Peyer's patch (tissue), 4 donors: ENCODE measurements around the gene PIK3CD. TPM values are rescaled to one million over a fixed set of nuclear protein-coding genes. Genes with fewer than 3 reads are reported as not detected.
"Not testable (repeated sequence)": the region's sequence is repeated elsewhere in the genome, so short reads cannot be mapped to it uniquely, and the experiment has no call there.

Source experiments
- DNase-seq, 3 donors: peaks; one replicate each; pipeline ENCODE4 v3.0.0-alpha.2; 2017 to 2019
- H3K27ac ChIP-seq, 4 donors: fragments of 200-600 bp; sonication (generic); one replicate each; pipeline ENCODE4 v1.5.1; 2016 to 2019
- H3K27me3 ChIP-seq, 2 donors: fragments of 200-600 bp; sonication (generic); one replicate each; pipeline ENCODE4 v1.5.1; 2019
- H3K36me3 ChIP-seq, 3 donors: fragments of 200-600 bp; sonication (generic); one replicate each; pipeline ENCODE4 v1.5.1; 2016 to 2019
- H3K4me1 ChIP-seq, 4 donors: fragments of 200-600 bp; sonication (generic); one replicate each; pipeline ENCODE4 v1.5.1; 2016 to 2019
- H3K4me3 ChIP-seq, 4 donors: fragments of 200-600 bp; sonication (generic); 1 replicate in 3 of 4; 2 replicates in 1 of 4; pipeline ENCODE4 v1.5.1; 2016 to 2019; ENCODE audit warnings: mild to moderate bottlenecking in 1 of 4
- H3K9me3 ChIP-seq, 4 donors: fragments of 200-600 bp; sonication (generic); one replicate each; pipeline ENCODE4 v1.5.1; 2016 to 2019; ENCODE audit warnings: mild to moderate bottlenecking in 1 of 4
- CTCF ChIP-seq, 6 experiments: fragments of 450-650 bp in 4 of 6; fragments of 200-600 bp in 2 of 6; sonication (generic) in 1 of 6; IDR thresholded peaks; one replicate each; pipeline ENCODE4 v1.5.1; 2017 to 2019; ENCODE audit warnings: antibody characterized with exemption in 6 of 6, mild to moderate bottlenecking in 3 of 6, moderate library complexity in 1 of 6
- POLR2A ChIP-seq, 2 donors: fragments of 450-650 bp; IDR thresholded peaks; one replicate each; pipeline ENCODE4 v1.5.1; 2017; ENCODE audit warnings: antibody characterized with exemption in 2 of 2, mild to moderate bottlenecking in 2 of 2, moderate library complexity in 2 of 2
- total RNA-seq, 4 donors: library from RNA; depleted of rRNA; stranded (reverse); fragments of >200 nt; gene quantifications; one replicate each; pipeline ENCODE4 v1.1.0, GENCODE V29; 2016

PIK3CD gene
- total RNA-seq, 4 donors from 2014 or later, result 2.8 to 34.7 (median 7.6) TPM

GRCh38 chr1:9705337-9706093 lies 54.0 kb downstream of the PIK3CD start:
- Histone ChIP-seq H3K4me1 (peaks cover 0 to 9% (median 6%) of the 10 kb centered on the region in 4 donors), H3K4me3 (no peak overlapping the region), H3K9me3 (no peaks in the 10 kb centered on the region), H3K27me3 (no peaks in the 10 kb centered on the region), H3K27ac (peak overlapping the region in 1 of 4 donors; percentile 46), H3K36me3 (peaks cover 0 to 3% (median 0%) of the 10 kb centered on the region in 3 donors)
- no peak for DNase-seq
- no peak for TF ChIP-seq CTCF (IDR thresholded peaks at IDR 0.05)
- no peak for TF ChIP-seq POLR2A (IDR thresholded peaks at IDR 0.05)

GRCh38 chr1:9706178-9706577 lies 54.6 kb downstream of the PIK3CD start:
- Histone ChIP-seq H3K27ac (no peak overlapping the region), H3K4me3 (no peak overlapping the region), H3K36me3 (peaks cover 0 to 7% (median 0%) of the 10 kb centered on the region in 3 donors), H3K4me1 (peaks cover 0 to 9% (median 6%) of the 10 kb centered on the region in 4 donors), H3K27me3 (no peaks in the 10 kb centered on the region), H3K9me3 (no peaks in the 10 kb centered on the region)
- TF ChIP-seq POLR2A (IDR thresholded peaks at IDR 0.05), result no peak
- TF ChIP-seq CTCF (IDR thresholded peaks at IDR 0.05), result no peak
- DNase-seq, result no peak

DNA sequence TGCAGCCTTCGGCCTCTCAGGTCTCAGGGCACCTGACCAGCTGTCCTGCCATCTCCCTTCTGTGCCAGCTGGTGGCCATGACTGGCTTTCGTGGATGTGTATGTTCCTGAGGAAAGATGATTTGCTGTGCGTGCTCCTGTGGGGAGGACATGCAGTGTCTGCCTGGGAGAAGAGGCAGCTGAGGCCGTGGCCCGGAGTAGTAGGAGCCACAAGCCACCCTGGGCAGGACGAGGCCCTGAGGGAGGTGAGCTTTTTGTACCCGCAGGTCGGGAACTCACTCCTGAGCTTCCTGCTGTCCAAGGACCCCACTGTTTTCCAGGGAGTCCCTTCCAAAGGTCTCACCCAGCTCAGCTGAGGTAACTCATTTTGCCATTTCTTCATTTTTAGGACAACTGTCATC lies 58.5 kb downstream of the PIK3CD start:
- Histone ChIP-seq H3K36me3 (peaks cover 0 to 8% (median 0%) of the 10 kb centered on the region in 3 donors), H3K27me3 (no peaks in the 10 kb centered on the region), H3K4me1 (peaks cover 0 to 7% (median 0%) of the 10 kb centered on the region in 4 donors), H3K27ac (no peak overlapping the region), H3K4me3 (no peak overlapping the region), H3K9me3 (no peaks in the 10 kb centered on the region)
- TF ChIP-seq CTCF (IDR thresholded peaks at IDR 0.05), result no peak
- no peak for TF ChIP-seq POLR2A (IDR thresholded peaks at IDR 0.05)
- no peak for DNase-seq

DNA sequence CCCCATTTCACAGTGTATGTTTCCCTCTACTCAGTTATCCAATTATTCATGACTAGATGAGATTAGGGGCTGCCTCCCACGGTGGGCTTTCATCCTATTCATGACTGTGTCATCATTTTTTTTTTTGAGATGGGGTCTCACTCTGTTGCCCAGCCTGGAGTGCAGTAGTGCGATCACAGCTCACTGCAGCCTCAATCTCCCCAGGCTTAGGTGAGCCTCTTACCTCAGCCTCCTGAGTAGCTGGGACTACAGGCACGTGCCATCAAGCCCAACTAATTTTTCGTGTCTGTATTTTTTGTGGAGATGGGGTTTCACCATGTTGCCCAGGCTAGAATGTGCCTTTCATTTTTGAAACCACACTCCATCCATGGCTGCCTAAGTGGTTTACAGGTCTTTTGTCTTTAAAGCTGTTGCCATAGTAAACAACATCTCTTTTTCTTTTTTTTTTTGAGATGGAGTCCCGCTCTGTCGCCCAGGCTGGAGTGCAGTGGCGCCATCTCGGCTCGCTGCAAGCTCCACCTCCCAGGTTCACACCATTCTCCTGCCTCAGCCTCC lies 60.0 kb downstream of the PIK3CD start:
- peaks cover 0 to 8% (median 0%) of the 10 kb centered on the region in 3 donors for H3K36me3 ChIP-seq
- TF ChIP-seq POLR2A (IDR thresholded peaks at IDR 0.05), result no peak
- H3K27me3 ChIP-seq, result no peaks in the 10 kb centered on the region

DNA sequence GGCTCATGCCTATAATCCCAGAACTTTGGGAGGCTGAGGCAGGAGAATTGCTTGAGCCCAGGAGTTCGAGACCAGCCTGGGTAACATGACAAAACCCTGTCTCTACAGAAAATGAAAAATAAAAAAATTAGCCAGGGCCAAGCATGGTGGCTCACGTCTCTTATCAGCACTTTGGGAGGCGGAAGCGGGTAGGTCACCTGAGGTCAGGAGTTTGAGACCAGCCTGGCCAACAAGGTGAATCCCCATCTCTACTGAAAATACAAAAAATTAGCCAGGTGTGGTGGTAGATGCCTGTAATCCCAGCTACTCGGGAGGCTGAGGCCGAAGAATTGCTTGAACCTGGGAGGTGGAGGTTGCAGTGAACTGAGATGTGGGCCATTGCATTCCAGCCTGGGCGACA lies 61.2 kb downstream of the PIK3CD start:
- H3K4me3 ChIP-seq, H3K27me3 ChIP-seq, H3K36me3 ChIP-seq, DNase-seq, H3K9me3 ChIP-seq, H3K27ac ChIP-seq: not testable (repeated sequence)
- peaks cover 0 to 30% (median 6%) of the 10 kb centered on the region in 4 donors for H3K4me1 ChIP-seq

More for the DNA sequence above, 60.0 kb downstream of the PIK3CD start:
- DNase-seq, result no peak
- H3K9me3 ChIP-seq, result no peaks in the 10 kb centered on the region
- H3K4me1 ChIP-seq, result peaks cover 0 to 22% (median 3%) of the 10 kb centered on the region in 4 donors
- no peak overlapping the region for H3K27ac ChIP-seq
- H3K4me3 ChIP-seq, result no peak overlapping the region

DNA sequence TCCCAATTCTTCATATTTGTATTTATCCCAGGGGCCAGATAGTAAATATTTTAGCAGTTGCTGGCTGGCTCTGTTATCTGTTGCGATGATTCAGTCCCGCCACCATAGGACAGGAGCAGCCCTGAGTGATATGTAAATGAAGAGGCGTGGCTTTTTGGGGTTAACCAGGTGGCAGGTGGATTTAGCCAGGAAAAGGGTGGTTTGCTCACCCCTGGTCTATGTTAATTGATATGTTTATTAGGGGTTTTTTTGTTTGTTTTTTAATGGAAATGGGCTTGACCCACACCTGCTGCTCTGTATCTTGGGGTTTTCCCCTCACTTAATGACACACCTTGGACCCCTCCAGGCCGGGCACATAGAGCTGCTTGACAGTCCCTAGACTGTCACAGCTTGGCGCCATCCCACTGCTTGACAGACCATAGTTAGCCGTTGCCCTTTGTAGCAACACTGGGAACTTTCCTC lies 62.8 kb downstream of the PIK3CD start:
- Histone ChIP-seq H3K4me3 (no peak overlapping the region), H3K9me3 (no peaks in the 10 kb centered on the region), H3K27ac (peak overlapping the region in 1 of 4 donors; percentile 93), H3K27me3 (no peaks in the 10 kb centered on the region), H3K4me1 (peaks cover 0 to 44% (median 18%) of the 10 kb centered on the region in 4 donors), H3K36me3 (peaks cover 0 to 8% (median 0%) of the 10 kb centered on the region in 3 donors)
- peak in 2 of 3 donors; percentile 54 to 73 for DNase-seq
- TF ChIP-seq POLR2A (IDR thresholded peaks at IDR 0.05) (no peak), CTCF (IDR thresholded peaks at IDR 0.05) (no peak)
